Thyroid gland (tissue), 4 donors: ENCODE data around the gene RNF32. TPM values are rescaled to one million over a fixed set of nuclear protein-coding genes. Genes with fewer than 3 reads are reported as not detected.

Experiments used
- DNase-seq, 2 donors: peaks; one replicate each; pipeline ENCODE4 v3.0.0-alpha.2; 2019
- H3K27ac ChIP-seq, 3 donors: fragments of 200-600 bp; sonication (generic); 1 replicate in 2 of 3; 2 replicates in 1 of 3; pipeline ENCODE4 v1.5.1; 2016 to 2019; ENCODE audit warnings: mild to moderate bottlenecking in 1 of 3, moderate library complexity in 1 of 3
- H3K27me3 ChIP-seq: fragments of 200-600 bp; sonication (generic); one replicate; pipeline ENCODE4 v1.5.1; 2019
- H3K36me3 ChIP-seq, 2 donors: fragments of 200-600 bp; sonication (generic); one replicate each; pipeline ENCODE4 v1.5.1; 2016 to 2019
- H3K4me1 ChIP-seq, 2 donors: fragments of 200-600 bp; sonication (generic); one replicate each; pipeline ENCODE4 v1.5.1; 2017 to 2019
- H3K4me3 ChIP-seq, 3 donors: fragments of 200-600 bp; sonication (generic); replicated peaks in 1 of 3; 1 replicate in 2 of 3; 2 replicates in 1 of 3; pipeline ENCODE4 v1.5.1; 2016; ENCODE audit warnings: mild to moderate bottlenecking in 1 of 3
- H3K9me3 ChIP-seq: fragments of 200-600 bp; sonication (generic); one replicate; pipeline ENCODE4 v1.5.1; 2017
- CTCF ChIP-seq, 6 experiments: fragments of 200-600 bp in 3 of 6; fragments of 450-650 bp in 3 of 6; sonication (generic) in 3 of 6; IDR thresholded peaks; one replicate each; pipeline ENCODE4 v1.5.1; 2016 to 2019; ENCODE audit warnings: antibody characterized with exemption in 6 of 6, mild to moderate bottlenecking in 2 of 6, inconsistent platforms in 1 of 6, moderate library complexity in 1 of 6
- POLR2A ChIP-seq, 2 donors: fragments of 450-650 bp; IDR thresholded peaks; one replicate each; pipeline ENCODE4 v1.6.1; 2017; ENCODE audit warnings: antibody characterized with exemption in 2 of 2, mild to moderate bottlenecking in 2 of 2, moderate library complexity in 1 of 2
- WGBS, 2 donors: methylation state at CpG; one replicate each; pipeline ENCODE4 v1.1.5; 2017; 5-methylcytosine and 5-hydroxymethylcytosine counted together
- intact Hi-C: fragments of 100-400 bp; cut with DNase I; formaldehyde crosslinking; loops from one replicate; pipeline ENCODE4 v1.15.1; 2023
- total RNA-seq, 4 donors: library from RNA; depleted of rRNA; stranded (reverse); fragments of >200 nt; gene quantifications; one replicate each; pipeline ENCODE4 v1.2.3, GENCODE V29; 2016

The RNF32 gene
- total RNA-seq, result 1 to 10 TPM; 1.1 to 3.1 (median 1.4) TPM

- DNase-seq, result peak; percentile 93 to 95
- H3K4me1 ChIP-seq, result peaks cover 6 to 10% of the 10 kb centered on the region in 2 donors
- H3K4me3 ChIP-seq, result peak within 1 kb of the TSS; percentile 39 to 66 (median 61)
- H3K9me3 ChIP-seq, result no peaks in the 10 kb centered on the region
- peak within 1 kb of the TSS; percentile 53 to 77 (median 66) for H3K27ac ChIP-seq
- WGBS, 2 donors, result 1 to 10% methylated on average over 2 to 28 of the region's 85 CpGs
- no peaks in the 10 kb centered on the region for H3K27me3 ChIP-seq
- intact Hi-C loops, result no loop called here
- no peaks in the 10 kb centered on the region for H3K36me3 ChIP-seq
- TF ChIP-seq CTCF (IDR thresholded peaks at IDR 0.05) (no peak), POLR2A (IDR thresholded peaks at IDR 0.05) (peak in 1 of 2 donors; percentile 59)
Observed at GRCh38 chr7:156640257-156640948, at the start of gene RNF32. RNF32 (plus strand) TSS chr7:156640774; CDS start chr7:156643878, 3,104 bp downstream.

- Histone ChIP-seq H3K9me3 (no peaks in the 10 kb centered on the region), H3K27me3 (no peaks in the 10 kb centered on the region), H3K4me3 (no peak overlapping the region), H3K4me1 (no peaks in the 10 kb centered on the region), H3K36me3 (no peaks in the 10 kb centered on the region), H3K27ac (no peak overlapping the region)
- intact Hi-C loops, result no loop called here
- no peak for TF ChIP-seq CTCF (IDR thresholded peaks at IDR 0.05)
- TF ChIP-seq POLR2A (IDR thresholded peaks at IDR 0.05), result no peak
- 79 to 89% methylated on average over 4 of the region's 4 CpGs for WGBS, 2 donors
- no peak for DNase-seq
Observed at GRCh38 chr7:156592155-156592884, 48.3 kb upstream of the RNF32 start.

DNA sequence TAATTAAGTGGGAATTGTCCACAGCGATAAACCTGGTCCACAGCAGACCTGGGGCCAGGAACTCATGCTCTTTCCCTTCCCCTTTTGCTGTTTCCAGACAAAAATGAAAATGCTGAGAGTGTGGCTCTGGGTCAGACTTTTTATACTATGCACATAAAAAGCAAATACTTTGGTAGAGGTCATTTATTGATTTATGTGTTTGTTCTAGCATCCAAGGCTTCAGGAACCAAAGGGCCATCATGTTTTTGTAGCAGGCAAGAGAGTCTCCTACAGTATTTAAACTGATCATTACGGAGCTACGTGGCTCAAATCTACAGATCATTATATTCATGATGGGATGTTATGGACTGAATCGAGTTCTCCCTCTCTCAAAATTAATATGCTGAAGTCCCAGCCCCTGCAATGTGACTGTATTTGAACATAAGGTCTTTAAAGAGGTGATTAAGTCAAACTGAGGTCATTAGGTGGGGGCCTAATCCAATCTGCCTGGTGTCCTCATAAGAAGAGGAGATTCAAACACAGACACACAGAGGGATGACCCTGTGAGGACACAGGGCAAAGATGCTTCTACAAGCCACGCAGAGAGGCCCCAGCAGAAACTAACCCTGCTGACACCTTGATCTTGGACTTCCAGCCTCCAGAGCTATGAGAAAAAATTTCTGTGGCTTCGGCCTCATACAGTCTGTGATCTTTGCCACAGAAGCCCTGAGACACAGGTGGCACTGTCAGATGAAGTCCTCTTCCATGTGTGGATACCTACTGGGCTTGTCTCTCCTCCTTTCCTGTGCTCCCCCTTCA lies 46.1 kb upstream of the RNF32 start:
- intact Hi-C loops, result no loop called here
- H3K36me3 ChIP-seq, result no peaks in the 10 kb centered on the region
- no peak overlapping the region for H3K27ac ChIP-seq
- H3K9me3 ChIP-seq, result no peaks in the 10 kb centered on the region
- H3K27me3 ChIP-seq, result no peaks in the 10 kb centered on the region
- H3K4me1 ChIP-seq, result no peaks in the 10 kb centered on the region
- H3K4me3 ChIP-seq, result no peak overlapping the region
- 88 to 89% methylated on average over 6 of the region's 6 CpGs for WGBS, 2 donors
- TF ChIP-seq POLR2A (IDR thresholded peaks at IDR 0.05), result no peak
- DNase-seq, result no peak

DNA sequence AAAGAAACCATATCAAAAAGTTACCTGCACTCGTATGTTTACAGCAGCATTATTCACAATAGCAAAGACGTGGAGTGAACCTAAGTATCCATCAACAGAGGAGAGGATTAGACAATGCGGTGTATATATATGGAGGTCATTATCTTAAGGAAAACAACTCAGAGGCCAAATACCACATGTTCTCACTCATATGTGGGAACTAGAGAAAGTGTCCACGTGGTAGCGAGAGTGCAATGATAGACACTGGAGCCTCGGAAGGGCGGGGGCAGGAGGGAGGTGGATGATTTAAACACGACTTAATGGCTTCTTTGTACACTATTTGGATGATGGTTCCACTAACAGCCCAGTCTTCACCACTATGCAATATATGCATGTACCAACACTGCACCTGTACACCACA lies 40.1 kb upstream of the RNF32 start:
- DNase-seq, result no peak
- WGBS, 2 donors, result 92 to 93% methylated on average over 8 of the region's 8 CpGs

More for the DNA sequence above, 40.1 kb upstream of the RNF32 start:
- Histone ChIP-seq H3K4me1 (no peaks in the 10 kb centered on the region), H3K9me3 (no peaks in the 10 kb centered on the region), H3K4me3 (no peak overlapping the region), H3K36me3 (no peaks in the 10 kb centered on the region), H3K27ac (no peak overlapping the region), H3K27me3 (no peaks in the 10 kb centered on the region)
- intact Hi-C loops, result no loop called here
- TF ChIP-seq CTCF (IDR thresholded peaks at IDR 0.05) (no peak), POLR2A (IDR thresholded peaks at IDR 0.05) (no peak)
